Activated CD4-positive, alpha-beta memory T cell treated with anti-CD3 and anti-CD28 coated beads, Interleukin-2, amount 10 ng/mL, durations not matched to agents 7 days and 5 days (primary cell): ENCODE measurements around the gene WDR74. TPM values are rescaled to one million over a fixed set of nuclear protein-coding genes. Genes with fewer than 3 reads are reported as not detected.

Source experiments
- CTCF ChIA-PET: fragments of 350-600 bp; sonication (Branson Sonifier 250); formaldehyde crosslinking; loops from one replicate; lab custom pipeline; 2021; ENCODE audit warnings: antibody characterized with exemption, inconsistent platforms; lab: Charles Lee
- POLR2A ChIA-PET: fragments of 350-600 bp; sonication (Branson Sonifier 250); formaldehyde crosslinking; loops from one replicate; lab custom pipeline; 2021; ENCODE audit warnings: antibody characterized with exemption; lab: Charles Lee
- DNase-seq: peaks from one replicate; pipeline ENCODE4 v3.0.0-alpha.2; 2020
- H3K27ac Mint-ChIP-seq: one replicate; pipeline ENCODE4 v1.8.0; 2021; ENCODE audit warnings: mild to moderate bottlenecking, mixed read lengths
- H3K27me3 Mint-ChIP-seq: one replicate; pipeline ENCODE4 v1.8.0; 2021; ENCODE audit warnings: mixed read lengths
- H3K36me3 Mint-ChIP-seq: one replicate; pipeline ENCODE4 v1.8.0; 2021; ENCODE audit warnings: low read depth, mixed read lengths
- H3K4me1 Mint-ChIP-seq: one replicate; pipeline ENCODE4 v1.8.0; 2021; ENCODE audit warnings: mixed read lengths
- H3K4me3 Mint-ChIP-seq: one replicate; pipeline ENCODE4 v1.8.0; 2021; ENCODE audit warnings: mild to moderate bottlenecking, mixed read lengths
- H3K9me3 Mint-ChIP-seq: one replicate; pipeline ENCODE4 v1.8.0; 2021; ENCODE audit warnings: mixed read lengths
- total RNA-seq, 2 experiments: library from RNA; stranded (reverse); gene quantifications; one replicate each; pipeline ENCODE4 v1.2.3, GENCODE V29; 2021

WDR74 gene
- total RNA-seq, 2 experiments from 2014 or later = 46.1 to 48.4 TPM

DNA sequence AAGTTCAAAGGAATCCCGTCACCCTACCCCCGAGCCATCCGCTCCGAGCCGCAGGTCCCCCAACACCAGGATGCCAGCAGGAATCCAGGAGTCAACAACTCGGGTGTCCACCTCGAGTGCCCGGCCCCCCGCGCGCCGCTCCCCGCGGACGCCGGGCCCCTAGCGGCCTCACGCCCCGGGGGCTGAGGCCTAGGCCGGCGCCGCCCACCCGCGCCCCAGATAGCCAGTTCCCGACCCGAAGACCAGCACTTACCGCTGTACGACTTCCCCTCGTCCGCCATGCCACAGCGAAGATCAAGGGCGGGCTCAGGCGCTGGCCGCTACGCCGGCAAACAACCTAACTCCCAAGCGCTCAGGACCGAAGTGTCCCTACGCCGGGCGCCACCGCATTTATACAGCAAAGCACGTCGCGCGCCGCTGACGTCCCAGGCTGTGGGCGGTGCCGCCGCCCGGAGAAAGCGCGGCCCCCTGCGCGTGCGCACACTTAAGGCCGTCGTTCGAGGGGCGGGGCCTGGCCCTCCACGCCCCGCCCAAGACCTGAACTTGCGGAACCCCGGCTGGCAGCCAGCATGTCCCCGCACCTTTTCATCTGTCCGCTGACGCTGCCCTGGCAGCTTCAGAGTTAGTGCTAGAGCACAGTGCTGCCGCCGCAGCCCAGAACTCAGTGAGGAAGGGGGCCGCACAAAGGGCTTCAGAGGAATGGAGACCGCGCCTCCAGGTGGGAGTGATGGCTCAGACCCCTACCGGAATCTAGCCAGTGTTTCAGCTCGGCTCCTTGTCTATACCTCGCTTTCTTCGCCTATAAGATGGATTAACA lies 34.1 kb downstream of the WDR74 start, which contains the start of gene NXF1:
Gene NXF1, minus strand, starts transcription at position 365 of the 817 bp plus-strand sequence. Its CDS starts 84 bp downstream, at position 281.
- ChIA-PET CTCF (interaction anchor here (0.7 to 3.9 kb wide), 6 partner anchors 11 to 78 kb away, joined by 3 to 32 read pairs (median 6); partner anchors contain the start of genes HNRNPUL2, SLC3A2, TMEM179B and TTC9C), POLR2A (interaction anchor here (0.8 to 5.5 kb wide), 32 partner anchors 8 to 378 kb away, joined by 3 to 134 read pairs (median 6); partner anchors contain the start of genes BSCL2, C11orf98, CSKMT and GNG3)
- no peaks in the 10 kb centered on the region for H3K27me3 Mint-ChIP-seq
- DNase-seq = peak; percentile 96
- no peaks in the 10 kb centered on the region for H3K9me3 Mint-ChIP-seq
- H3K4me3 Mint-ChIP-seq = peak within 1 kb of the TSS; percentile 90
- peaks cover 40% of the 10 kb centered on the region for H3K36me3 Mint-ChIP-seq
- H3K27ac Mint-ChIP-seq = peak within 1 kb of the TSS; percentile 86
- peaks cover 40% of the 10 kb centered on the region for H3K4me1 Mint-ChIP-seq

DNA sequence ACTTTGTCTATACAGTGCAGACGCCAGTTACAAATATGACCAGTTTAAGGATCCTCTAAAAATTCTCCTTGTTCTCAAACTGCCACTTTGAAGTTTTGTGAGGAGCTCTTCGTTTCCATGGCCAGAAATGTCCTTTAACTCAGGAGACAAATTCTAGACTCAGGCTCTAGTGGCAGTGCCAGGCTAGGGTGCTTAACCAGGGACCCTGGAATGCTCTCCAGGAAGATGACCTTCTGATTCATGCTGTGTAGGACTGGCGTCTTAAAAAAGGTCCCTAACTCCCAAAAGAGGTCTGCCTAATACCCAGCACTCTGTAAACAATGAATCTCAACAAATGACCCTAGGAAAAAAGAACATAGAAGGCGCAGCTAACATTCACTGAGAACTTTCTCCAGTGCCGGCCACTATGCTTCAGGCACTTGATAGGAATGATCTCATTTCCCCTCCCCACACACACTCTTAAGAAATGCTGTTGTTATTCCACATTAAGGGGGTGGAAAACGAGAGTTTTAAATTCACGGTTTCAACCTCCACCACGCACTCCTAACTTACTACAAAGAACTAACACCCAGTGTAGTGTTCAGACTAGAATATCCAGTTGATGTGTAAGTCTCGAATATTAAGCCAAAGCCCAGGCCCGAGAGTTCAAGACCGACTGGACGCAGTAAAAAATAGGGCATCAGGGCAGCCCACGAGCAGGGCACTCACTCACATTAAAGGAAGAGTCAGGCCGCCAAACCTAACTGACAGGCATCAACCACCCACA lies 34.9 kb downstream of the WDR74 start:
- Mint-ChIP-seq H3K27ac (peak overlapping the region; percentile 82), H3K27me3 (no peaks in the 10 kb centered on the region), H3K4me1 (peaks cover 41% of the 10 kb centered on the region), H3K4me3 (peak overlapping the region; percentile 90), H3K36me3 (peaks cover 48% of the 10 kb centered on the region), H3K9me3 (no peaks in the 10 kb centered on the region)
- POLR2A ChIA-PET = interaction anchor here (0.6 to 5.5 kb wide), 22 partner anchors 9 to 261 kb away, joined by 3 to 134 read pairs (median 8); partner anchors contain the start of genes BSCL2, C11orf98, CSKMT and EEF1G
- no peak for DNase-seq
- CTCF ChIA-PET = interaction anchor here (1.7 kb wide), 1 partner anchor 18 kb away, joined by 5 read pairs; no protein-coding TSS in a partner anchor

DNA sequence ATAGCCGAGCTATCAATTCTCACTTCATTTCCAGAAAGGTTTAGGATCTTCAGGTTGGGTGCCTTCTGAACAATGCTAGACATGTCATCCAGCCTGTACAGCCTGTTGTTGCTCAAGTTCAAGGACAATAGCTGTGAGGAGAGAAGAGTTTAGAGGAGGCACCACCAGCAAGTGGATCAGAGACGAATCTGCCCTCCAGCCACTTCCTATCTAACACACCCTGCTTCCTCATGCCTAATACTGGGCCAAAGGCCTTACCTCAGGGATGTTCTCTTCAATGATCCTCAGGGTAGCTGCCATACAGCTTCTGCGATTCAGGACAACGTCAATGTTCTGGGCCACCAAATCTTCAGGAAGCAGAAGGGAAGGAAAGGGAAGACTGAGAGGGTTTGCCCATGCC lies 38.3 kb downstream of the WDR74 start:
- ChIA-PET CTCF (interaction anchor here (1.1 to 1.9 kb wide), 4 partner anchors 8 to 95 kb away, joined by 4 to 6 read pairs (median 4); no protein-coding TSS in a partner anchor), POLR2A (interaction anchor here (0.8 to 2.9 kb wide), 7 partner anchors 8 to 74 kb away, joined by 3 to 27 read pairs (median 4); partner anchors contain the start of genes STX5, TMEM179B and WDR74)
- H3K4me1 Mint-ChIP-seq = peaks cover 34% of the 10 kb centered on the region
- no peak overlapping the region for H3K27ac Mint-ChIP-seq
- peaks cover 77% of the 10 kb centered on the region for H3K36me3 Mint-ChIP-seq
- H3K4me3 Mint-ChIP-seq = no peak overlapping the region
- no peaks in the 10 kb centered on the region for H3K27me3 Mint-ChIP-seq
- H3K9me3 Mint-ChIP-seq = no peaks in the 10 kb centered on the region
- no peak for DNase-seq

DNA sequence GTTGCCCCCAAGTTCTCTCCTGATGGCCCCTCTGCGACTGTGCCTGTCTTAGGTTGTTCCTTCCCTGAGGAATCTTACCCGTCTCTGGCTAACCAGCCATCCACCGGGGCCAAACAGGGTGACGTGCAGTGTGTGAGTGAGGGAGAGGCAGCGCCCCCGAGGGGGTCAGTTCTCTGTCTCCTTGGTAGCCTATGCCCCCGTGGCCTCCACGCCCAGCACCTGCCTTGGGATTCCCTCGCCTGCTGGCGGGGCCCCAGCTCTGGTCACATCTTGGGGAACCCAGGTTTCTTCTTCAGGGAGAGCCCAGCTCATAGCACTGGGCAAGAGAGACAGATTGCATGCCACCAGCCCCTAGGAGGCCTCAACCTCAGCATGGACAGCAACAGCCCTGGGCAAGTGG lies 39.9 kb downstream of the WDR74 start:
- H3K27ac Mint-ChIP-seq = no peak overlapping the region
- H3K36me3 Mint-ChIP-seq = peaks cover 86% of the 10 kb centered on the region
- H3K4me1 Mint-ChIP-seq = peaks cover 30% of the 10 kb centered on the region
- no peaks in the 10 kb centered on the region for H3K9me3 Mint-ChIP-seq
- H3K27me3 Mint-ChIP-seq = no peaks in the 10 kb centered on the region
- ChIA-PET POLR2A (interaction anchor here (2.9 kb wide), 1 partner anchor 11 kb away, joined by 21 read pairs; the partner anchor contains the start of gene TMEM179B), CTCF (interaction anchor here (1.0 kb wide), 1 partner anchor 13 kb away, joined by 3 read pairs; no protein-coding TSS in a partner anchor)
- no peak overlapping the region for H3K4me3 Mint-ChIP-seq
- no peak for DNase-seq

DNA sequence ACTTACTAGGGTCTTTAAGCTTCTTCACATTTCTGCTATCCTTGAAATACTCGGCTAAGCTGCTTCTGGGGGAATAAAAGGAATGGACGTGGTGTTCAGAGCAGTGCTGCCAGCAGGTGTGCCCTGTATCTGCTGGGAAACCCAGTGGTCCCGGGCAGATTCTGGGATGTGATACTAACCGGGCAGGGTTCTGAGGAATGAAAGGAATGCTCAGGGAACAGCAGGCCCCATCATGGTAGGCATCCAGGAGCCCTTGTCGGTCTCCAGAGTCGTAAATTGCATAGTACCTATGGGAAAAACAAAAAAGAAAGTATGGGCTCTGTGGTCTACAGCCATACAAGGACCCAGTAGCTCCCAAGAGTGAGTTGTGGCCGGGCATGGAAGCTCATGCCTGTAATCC lies 43.1 kb downstream of the WDR74 start:
- Mint-ChIP-seq H3K4me3 (no peak overlapping the region), H3K36me3 (peaks cover 79% of the 10 kb centered on the region), H3K27me3 (no peaks in the 10 kb centered on the region), H3K4me1 (peaks cover 15% of the 10 kb centered on the region), H3K9me3 (no peaks in the 10 kb centered on the region), H3K27ac (no peak overlapping the region)
- POLR2A ChIA-PET = interaction anchor here (1.0 to 11.3 kb wide), 4 partner anchors 9 to 85 kb away, joined by 3 to 134 read pairs (median 18); partner anchors contain the start of genes NXF1, TMEM179B and WDR74
- CTCF ChIA-PET = interaction anchor here (1.1 to 1.3 kb wide), 2 partner anchors 10 to 52 kb away, joined by 4 to 5 read pairs; no protein-coding TSS in a partner anchor
- no peak for DNase-seq

DNA sequence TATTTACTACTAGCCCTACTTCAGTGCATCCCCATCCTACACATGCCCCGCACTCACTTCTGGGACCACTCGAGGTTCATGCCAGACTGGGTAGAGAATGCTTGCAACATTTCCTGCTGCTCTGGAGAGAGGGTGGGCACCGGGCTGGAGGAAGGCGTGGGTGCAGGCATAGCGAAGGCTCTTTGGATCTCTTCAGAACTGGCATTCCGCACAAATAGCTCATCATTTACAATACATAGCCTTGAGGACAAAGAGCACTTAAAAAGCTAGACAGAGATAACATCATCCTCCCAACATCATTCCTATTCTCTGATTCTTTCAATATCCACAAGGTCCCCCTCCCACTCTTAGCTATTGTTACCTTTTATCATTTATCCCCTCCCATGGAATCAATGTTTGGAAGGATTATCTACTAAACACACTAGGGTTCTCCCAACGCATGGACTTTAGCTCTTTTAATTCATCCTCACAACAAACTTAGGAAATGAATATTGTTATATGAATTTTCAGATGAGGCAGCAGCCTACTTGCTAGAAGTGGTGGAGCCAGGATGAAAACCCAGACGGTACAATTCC lies 45.1 kb downstream of the WDR74 start:
- Mint-ChIP-seq H3K36me3 (peaks cover 79% of the 10 kb centered on the region), H3K4me1 (peaks cover 29% of the 10 kb centered on the region), H3K27me3 (no peaks in the 10 kb centered on the region), H3K9me3 (no peaks in the 10 kb centered on the region), H3K27ac (peak overlapping the region; percentile 5), H3K4me3 (no peak overlapping the region)
- no peak for DNase-seq
- CTCF ChIA-PET = interaction anchor here (1.0 to 2.0 kb wide), 2 partner anchors 8 to 12 kb away, joined by 5 read pairs; partner anchors contain the start of gene NXF1
- POLR2A ChIA-PET = interaction anchor here (0.8 to 11.3 kb wide), 10 partner anchors 11 to 130 kb away, joined by 3 to 224 read pairs (median 6); partner anchors contain the start of genes C11orf98, CSKMT, NXF1 and SLC3A2

DNA sequence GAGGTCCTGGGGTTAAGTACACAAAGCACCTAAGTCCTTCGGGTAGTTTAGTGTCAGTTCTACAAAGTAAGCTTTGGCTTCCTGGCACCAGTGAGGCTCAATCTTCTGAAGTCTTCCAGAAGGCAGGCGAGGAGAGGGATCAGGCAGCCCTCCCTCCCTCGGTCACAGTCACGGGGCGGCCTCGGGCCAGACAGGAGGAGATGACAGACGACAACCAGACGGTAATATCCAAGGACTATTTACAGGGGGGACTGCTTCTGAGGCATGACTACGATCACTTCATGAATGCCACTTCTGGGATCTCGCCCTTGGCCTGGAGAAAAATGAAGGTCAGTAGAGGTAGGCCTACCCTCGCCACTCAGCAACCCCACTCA lies 47.2 kb downstream of the WDR74 start:
- no peak for DNase-seq
- CTCF ChIA-PET = interaction anchor here (1.0 to 1.4 kb wide), 3 partner anchors 9 to 70 kb away, joined by 3 to 5 read pairs (median 5); no protein-coding TSS in a partner anchor

DNA sequence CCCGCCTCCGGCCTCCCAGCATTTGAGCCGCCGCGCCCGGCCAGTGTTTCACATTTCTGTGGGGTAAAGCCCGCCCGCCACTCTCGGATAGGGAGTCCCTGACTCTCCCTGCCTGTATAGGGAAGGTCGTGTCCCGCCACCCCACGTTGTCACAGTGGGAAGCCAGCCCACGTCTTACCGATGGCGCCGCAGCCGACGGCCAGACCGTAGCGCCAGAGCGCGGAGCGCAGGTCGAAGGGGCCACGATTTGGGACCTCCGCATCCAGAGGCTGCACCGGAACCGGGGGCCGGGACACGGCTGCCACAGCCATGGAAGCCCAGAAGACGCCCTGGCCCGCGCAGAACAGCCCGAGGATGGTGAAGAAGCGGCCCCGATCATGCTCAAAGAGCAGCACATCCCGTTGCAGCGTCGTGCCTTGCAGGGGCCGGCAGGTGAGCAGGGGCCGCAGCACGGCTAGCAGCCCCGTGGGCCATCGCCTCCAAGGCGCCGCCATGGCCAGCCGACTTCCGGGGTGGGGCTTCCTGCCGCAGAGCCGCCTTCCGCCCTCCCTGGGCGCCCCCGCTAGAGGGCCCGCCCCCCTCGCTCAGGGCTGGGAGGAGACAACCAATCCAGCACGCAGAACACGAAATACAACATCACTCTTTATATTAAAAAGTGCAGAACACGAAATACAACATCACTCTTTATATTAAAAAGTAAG lies 47.7 kb downstream of the WDR74 start, which contains the start of gene TMEM223:
Gene TMEM223, minus strand, starts transcription at position 506 of the 701 bp plus-strand sequence. Its CDS starts 12 bp downstream, at position 494.
- CTCF ChIA-PET = interaction anchor here (0.7 to 2.4 kb wide), 8 partner anchors 10 to 114 kb away, joined by 3 to 7 read pairs (median 4); partner anchors contain the start of genes NXF1 and ZBTB3

More for the DNA sequence above, 47.2 kb downstream of the WDR74 start:
- Mint-ChIP-seq H3K4me3 (peak overlapping the region; percentile 90), H3K36me3 (peaks cover 69% of the 10 kb centered on the region), H3K9me3 (no peaks in the 10 kb centered on the region), H3K27ac (peak overlapping the region; percentile 97), H3K4me1 (peaks cover 46% of the 10 kb centered on the region), H3K27me3 (no peaks in the 10 kb centered on the region)
- POLR2A ChIA-PET = interaction anchor here (1.0 to 11.3 kb wide), 10 partner anchors 9 to 127 kb away, joined by 3 to 224 read pairs (median 6); partner anchors contain the start of genes C11orf98, CSKMT, NXF1 and SLC3A2

DNA sequence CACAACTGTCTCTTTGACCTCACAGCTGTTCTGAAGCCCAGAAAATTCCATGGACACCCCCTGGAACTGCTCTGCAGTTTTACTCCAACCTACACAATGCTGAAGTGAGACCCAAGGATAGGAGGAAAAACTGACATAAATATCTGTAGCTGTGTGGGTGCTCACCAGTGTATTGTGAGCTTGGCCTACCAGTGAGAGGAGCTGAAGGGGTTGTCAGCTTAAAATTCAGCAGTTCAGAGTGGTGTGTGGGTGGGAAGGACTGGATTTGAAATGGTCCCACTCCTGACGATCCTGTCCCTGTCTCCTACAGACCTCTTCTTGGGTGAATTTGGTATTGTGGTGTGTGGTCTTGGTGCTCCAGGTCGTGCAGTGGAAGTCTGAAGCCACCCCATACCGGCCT lies 49.8 kb downstream of the WDR74 start:
- Mint-ChIP-seq H3K36me3 (peaks cover 52% of the 10 kb centered on the region), H3K4me3 (peak overlapping the region; percentile 95), H3K9me3 (no peaks in the 10 kb centered on the region), H3K27me3 (no peaks in the 10 kb centered on the region), H3K4me1 (peaks cover 55% of the 10 kb centered on the region), H3K27ac (peak overlapping the region; percentile 97)
- CTCF ChIA-PET = interaction anchor here (1.0 to 2.4 kb wide), 3 partner anchors 16 to 92 kb away, joined by 3 to 7 read pairs (median 4); partner anchors contain the start of genes NXF1 and ZBTB3
- no peak for DNase-seq
- POLR2A ChIA-PET = interaction anchor here (1.2 to 11.3 kb wide), 11 partner anchors 11 to 143 kb away, joined by 3 to 224 read pairs (median 44); partner anchors contain the start of genes GANAB, HNRNPUL2, NXF1 and POLR2G

More for the DNA sequence above, 47.7 kb downstream of the WDR74 start, which contains the start of gene TMEM223:
- H3K4me3 Mint-ChIP-seq = peak within 1 kb of the TSS; percentile 90
- peaks cover 67% of the 10 kb centered on the region for H3K36me3 Mint-ChIP-seq
- peak; percentile 92 for DNase-seq
- peak within 1 kb of the TSS; percentile 97 for H3K27ac Mint-ChIP-seq
- peaks cover 46% of the 10 kb centered on the region for H3K4me1 Mint-ChIP-seq
- H3K9me3 Mint-ChIP-seq = no peaks in the 10 kb centered on the region
- POLR2A ChIA-PET = interaction anchor here (1.0 to 11.3 kb wide), 16 partner anchors 9 to 179 kb away, joined by 3 to 224 read pairs (median 6); partner anchors contain the start of genes C11orf98, CSKMT, EML3 and NXF1
- no peaks in the 10 kb centered on the region for H3K27me3 Mint-ChIP-seq

DNA sequence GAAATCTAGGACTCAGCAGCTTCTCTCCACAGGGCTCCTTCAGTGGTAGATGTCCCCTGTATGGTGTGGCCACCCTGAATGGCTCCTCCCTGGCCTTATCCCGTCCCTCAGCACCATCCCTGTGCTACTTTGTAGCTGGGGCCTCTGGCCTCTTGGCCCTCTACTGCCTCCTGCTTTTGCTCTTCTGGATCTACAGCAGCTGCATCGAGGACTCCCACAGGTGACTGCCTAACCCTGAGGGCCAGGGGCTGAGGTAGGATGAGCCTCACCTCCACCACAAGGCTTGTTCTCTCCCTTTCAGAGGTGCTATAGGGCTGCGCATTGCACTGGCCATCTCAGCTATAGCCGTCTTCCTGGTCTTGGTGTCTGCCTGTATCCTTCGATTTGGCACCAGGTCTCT lies 50.4 kb downstream of the WDR74 start:
- Mint-ChIP-seq H3K4me3 (peak overlapping the region; percentile 95), H3K4me1 (peaks cover 53% of the 10 kb centered on the region), H3K27me3 (no peaks in the 10 kb centered on the region), H3K27ac (peak overlapping the region; percentile 97), H3K9me3 (no peaks in the 10 kb centered on the region), H3K36me3 (peaks cover 46% of the 10 kb centered on the region)
- POLR2A ChIA-PET = interaction anchor here (1.2 to 11.3 kb wide), 16 partner anchors 8 to 143 kb away, joined by 3 to 224 read pairs (median 34); partner anchors contain the start of genes GANAB, HNRNPUL2, NXF1 and POLR2G
- CTCF ChIA-PET = interaction anchor here (1.0 to 5.0 kb wide), 7 partner anchors 16 to 108 kb away, joined by 3 to 108 read pairs (median 7); partner anchors contain the start of genes NXF1, STX5, TAF6L and TEX54
- DNase-seq = no peak
